Measurements from ENCODE around the gene CFTR.
"Not testable (repeated sequence)": the region's sequence is repeated elsewhere in the genome, so short reads cannot be mapped to it uniquely, and the experiment has no call there.

Gene CFTR

GRCh38 chr7:117495308-117495707, 15.5 kb downstream of the CFTR start:
- DNase-seq (ENCODE audit: low read depth in 2 of 2) = no peak

GRCh38 chr7:117502331-117502730, 22.5 kb downstream of the CFTR start:
- DNase-seq (ENCODE audit: low read depth in 2 of 2) = no peak

- no peak for DNase-seq (ENCODE audit: low read depth in 2 of 2)
Observed at GRCh38 chr7:117505238-117505637, 25.4 kb downstream of the CFTR start.

DNA sequence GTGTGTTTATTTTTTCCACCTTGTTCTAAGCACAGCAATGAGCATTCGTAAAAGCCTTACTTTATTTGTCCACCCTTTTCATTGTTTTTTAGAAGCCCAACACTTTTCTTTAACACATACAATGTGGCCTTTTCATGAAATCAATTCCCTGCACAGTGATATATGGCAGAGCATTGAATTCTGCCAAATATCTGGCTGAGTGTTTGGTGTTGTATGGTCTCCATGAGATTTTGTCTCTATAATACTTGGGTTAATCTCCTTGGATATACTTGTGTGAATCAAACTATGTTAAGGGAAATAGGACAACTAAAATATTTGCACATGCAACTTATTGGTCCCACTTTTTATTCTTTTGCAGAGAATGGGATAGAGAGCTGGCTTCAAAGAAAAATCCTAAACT, 28.9 kb downstream of the CFTR start:
- no peak for DNase-seq (ENCODE audit: low read depth in 2 of 2)

DNA sequence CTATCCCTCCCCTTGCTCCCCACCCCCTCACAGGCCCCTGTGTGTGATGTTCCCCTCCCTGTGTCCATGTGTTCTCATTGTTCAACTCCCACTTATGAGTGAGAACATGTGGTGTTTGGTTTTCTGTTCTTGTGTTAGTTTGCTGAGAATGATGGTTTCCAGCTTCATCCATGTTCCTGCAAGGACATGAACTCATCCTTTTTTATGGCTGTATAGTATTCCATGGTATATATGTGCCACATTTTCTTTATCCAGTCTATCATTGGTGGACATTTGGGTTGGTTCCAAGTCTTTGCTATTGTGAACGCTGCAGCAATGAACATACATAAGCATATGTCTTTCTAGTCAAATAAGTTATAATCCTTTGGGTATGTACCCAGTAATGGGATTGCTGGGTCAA, 37.4 kb downstream of the CFTR start:
- DNase-seq (ENCODE audit: low read depth in 2 of 2) = not testable (repeated sequence)

DNA sequence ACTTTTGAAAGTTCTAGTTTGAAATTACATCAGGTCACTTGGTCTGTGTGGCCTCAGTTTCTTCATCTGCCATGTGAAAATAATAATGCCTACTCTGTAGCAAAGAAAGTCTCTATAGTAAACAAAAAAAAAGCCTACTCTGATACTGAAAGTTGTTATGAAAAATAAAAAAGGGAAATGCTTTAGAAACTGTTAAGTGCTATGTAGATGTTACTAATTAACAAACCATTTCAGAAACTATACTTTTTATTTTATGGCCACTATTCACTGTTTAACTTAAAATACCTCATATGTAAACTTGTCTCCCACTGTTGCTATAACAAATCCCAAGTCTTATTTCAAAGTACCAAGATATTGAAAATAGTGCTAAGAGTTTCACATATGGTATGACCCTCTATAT, 50.6 kb downstream of the CFTR start:
- DNase-seq (ENCODE audit: low read depth in 2 of 2) = no peak

DNA sequence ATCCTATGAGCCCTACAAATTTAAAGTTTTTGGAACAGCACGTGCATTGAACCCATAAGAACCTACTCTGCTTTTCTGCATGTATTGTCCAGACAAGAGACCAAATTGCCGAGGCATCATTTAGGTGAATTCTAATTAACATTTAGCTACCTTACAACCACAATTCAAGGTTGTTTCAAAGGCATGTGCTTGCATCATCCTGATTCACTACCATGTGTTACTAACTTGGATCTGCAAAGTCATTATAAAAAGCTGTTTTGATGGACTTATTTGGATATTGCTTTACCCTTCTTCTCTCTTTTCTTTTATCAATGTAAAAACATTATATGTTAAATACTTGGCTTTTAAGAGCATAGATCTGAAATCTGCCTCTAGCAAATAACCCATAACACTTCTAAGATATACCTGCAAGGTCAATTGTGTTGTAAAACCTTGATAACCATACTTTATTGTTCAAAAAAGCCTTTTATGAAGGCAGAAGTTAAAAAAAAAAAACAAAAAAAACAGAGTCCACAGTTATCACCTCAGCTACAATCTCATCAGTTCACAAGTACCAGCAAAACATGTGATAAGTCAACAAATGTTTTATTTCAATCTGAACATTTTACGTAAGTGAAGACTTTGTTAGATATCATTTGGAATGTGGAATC, 51.9 kb downstream of the CFTR start:
- DNase-seq (ENCODE audit: low read depth in 2 of 2) = no peak

DNA sequence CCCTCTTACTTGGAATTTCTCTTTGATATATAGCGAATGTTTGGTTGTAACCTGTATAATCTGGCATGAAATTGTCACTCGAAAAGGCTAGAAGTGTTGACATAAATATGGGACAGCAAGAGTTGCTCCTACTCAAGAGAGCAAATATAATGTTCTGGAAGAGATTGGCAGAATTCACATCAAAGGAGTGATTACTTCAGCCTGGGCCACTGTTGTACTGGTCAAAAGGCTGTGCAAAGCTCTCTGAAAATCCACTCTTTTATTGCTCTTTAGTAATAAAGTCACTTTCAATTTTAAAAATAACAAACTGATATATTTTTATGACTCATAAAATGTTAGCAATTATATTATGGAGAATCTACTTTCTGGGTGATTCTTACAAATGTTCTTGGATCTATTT, 58.2 kb downstream of the CFTR start:
- no peak for DNase-seq (ENCODE audit: low read depth in 2 of 2)

- no peak for DNase-seq (ENCODE audit: low read depth in 2 of 2)
Observed at GRCh38 chr7:117544061-117544460, 64.2 kb downstream of the CFTR start.

GRCh38 chr7:117548035-117548434, 68.2 kb downstream of the CFTR start:
- no peak for DNase-seq (ENCODE audit: low read depth in 2 of 2)

GRCh38 chr7:117550625-117551024, 70.8 kb downstream of the CFTR start:
- DNase-seq (ENCODE audit: low read depth in 2 of 2) = no peak

GRCh38 chr7:117552660-117553059, 72.8 kb downstream of the CFTR start:
- no peak for DNase-seq (ENCODE audit: low read depth in 2 of 2)

DNA sequence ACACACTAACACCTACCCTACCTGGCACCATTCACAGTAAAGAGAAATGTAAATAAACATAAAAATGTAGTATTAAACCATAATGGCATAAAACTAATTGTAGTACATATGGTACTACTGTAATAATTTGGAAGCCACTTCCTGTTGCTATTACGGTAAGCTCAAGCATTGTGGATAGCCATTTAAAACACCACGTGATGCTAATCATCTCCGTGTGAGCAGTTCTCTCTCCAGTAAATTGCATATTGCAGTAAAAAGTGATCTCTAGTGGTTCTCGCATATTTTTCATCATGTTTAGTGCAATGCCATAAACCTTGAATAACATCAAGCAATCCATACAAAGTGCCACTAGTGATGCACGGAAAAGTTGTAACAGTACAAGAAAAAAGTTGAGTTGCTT, 75.4 kb downstream of the CFTR start:
- no peak for DNase-seq (ENCODE audit: low read depth in 2 of 2)

GRCh38 chr7:117559391-117559790, 79.6 kb downstream of the CFTR start:
- DNase-seq (ENCODE audit: low read depth in 2 of 2) = no peak

DNA sequence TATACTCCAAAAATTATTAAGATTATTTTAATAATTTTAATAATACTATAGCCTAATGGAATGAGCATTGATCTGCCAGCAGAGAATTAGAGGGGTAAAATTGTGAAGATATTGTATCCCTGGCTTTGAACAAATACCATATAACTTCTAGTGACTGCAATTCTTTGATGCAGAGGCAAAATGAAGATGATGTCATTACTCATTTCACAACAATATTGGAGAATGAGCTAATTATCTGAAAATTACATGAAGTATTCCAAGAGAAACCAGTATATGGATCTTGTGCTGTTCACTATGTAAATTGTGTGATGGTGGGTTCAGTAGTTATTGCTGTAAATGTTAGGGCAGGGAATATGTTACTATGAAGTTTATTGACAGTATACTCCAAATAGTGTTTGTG, 80.2 kb downstream of the CFTR start:
- DNase-seq (ENCODE audit: low read depth in 2 of 2) = no peak

- DNase-seq (ENCODE audit: low read depth in 2 of 2) = no peak
Observed at GRCh38 chr7:117562759-117563158, 82.9 kb downstream of the CFTR start.

DNA sequence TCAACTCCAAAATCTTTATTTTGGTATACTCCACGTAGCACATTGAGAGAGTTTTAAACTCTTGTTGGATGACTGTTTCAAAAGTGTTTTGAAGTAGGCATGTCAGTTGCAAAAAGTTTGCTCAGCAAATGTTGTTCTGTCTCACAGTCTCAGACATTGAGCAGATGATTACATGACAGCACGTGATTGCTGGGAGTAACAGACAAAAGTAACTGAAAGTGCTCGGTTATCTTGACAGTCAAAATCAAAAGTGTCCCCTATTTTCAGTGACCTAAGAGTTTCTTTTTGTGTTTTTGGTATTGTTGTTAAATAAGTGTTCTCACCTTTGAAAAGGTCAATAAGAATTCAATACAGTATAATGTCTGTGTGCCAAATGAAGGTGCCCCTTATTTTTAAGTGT, 84.3 kb downstream of the CFTR start:
- DNase-seq (ENCODE audit: low read depth in 2 of 2) = no peak

GRCh38 chr7:117564627-117565026, 84.8 kb downstream of the CFTR start:
- no peak for DNase-seq (ENCODE audit: low read depth in 2 of 2)

- no peak for DNase-seq (ENCODE audit: low read depth in 2 of 2)
Observed at GRCh38 chr7:117565226-117565625, 85.4 kb downstream of the CFTR start.

DNA sequence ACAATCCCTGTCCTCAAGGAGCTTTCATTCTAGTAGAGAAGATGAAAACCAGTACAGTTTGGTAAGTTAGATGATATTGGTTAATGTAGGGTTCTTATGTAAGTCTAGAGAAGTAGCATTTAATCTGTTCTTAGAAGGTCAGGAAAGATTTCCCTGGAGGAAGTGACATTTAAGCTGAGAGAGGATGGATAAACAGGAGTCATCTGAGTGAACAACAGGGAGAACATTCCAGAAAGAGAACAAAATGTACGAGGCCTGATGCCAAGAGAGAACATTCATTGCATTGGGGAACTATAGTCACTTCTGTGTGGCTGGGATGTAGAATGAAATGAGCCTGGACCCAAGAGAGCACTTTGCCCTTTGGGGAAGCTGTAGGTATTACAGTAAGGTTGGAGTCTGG, 88.0 kb downstream of the CFTR start:
- no peak for DNase-seq (ENCODE audit: low read depth in 2 of 2)

GRCh38 chr7:117572856-117573620, 93.2 kb downstream of the CFTR start:
- DNase-seq (ENCODE audit: low read depth in 2 of 2) = no peak

DNA sequence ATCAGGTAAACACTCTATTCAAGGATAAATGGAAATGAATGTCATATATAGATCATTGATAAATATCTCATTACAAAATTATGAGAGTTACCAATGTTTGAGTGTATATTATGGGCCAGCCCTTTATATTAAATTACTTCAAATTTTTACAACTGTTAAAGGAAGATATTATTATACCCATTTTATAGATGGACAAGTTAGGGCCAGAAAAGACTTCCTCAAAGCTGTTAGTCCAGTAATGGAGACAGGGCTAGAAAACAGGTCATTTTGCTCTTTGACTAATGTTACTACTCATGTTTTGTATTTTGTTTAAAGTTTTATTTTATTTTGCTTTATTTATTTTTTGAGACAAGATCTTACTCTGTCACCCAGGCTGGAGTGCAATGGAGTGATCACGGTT, 101.6 kb downstream of the CFTR start:
- no peak for DNase-seq (ENCODE audit: low read depth in 2 of 2)

GRCh38 chr7:117582219-117582704, 102.4 kb downstream of the CFTR start:
- DNase-seq (ENCODE audit: low read depth in 2 of 2) = no peak

Data from stimulated activated CD4-positive, alpha-beta T cell treated with anti-CD3 and anti-CD28 coated beads, Interleukin-12 subunit alpha, Interleukin-12 subunit beta, amount 100 ng/mL, for 24 hours (primary cell).